K562 (cell line): Measurements from ENCODE around the gene ING1. TPM values are rescaled to one million over a fixed set of nuclear protein-coding genes. Genes with fewer than 3 reads are reported as not detected.

ENCODE experiments used
- ATAC-seq: fragments of 200-7000 bp; cut with Tn5 transposase; 3 replicates; pipeline ENCODE4 v1.9.1; 2020; ENCODE audit warnings: moderate library complexity
- BruUV-seq: library from RNA; stranded (reverse); fragments of 400-500 nt; replicated peaks from 2 replicates; lab custom pipeline; 2021; lab: Mats Ljungman, UMichigan
- CTCF ChIA-PET: fragments of 300-600 bp; formaldehyde crosslinking; extraction: SDS; loops from one replicate; lab custom pipeline; 2021; ENCODE audit warnings: low intra/inter-chr PET ratio; lab: Yijun Ruan, JAX
- POLR2A ChIA-PET: fragments of 300-600, 350-650 bp; sonication (Branson Sonifier 250); formaldehyde crosslinking; extraction: SDS; loops from one replicate; lab custom pipeline; 2021; ENCODE audit warnings: antibody characterized with exemption, inconsistent platforms; lab: Yijun Ruan, JAX
- DNase-seq, 4 experiments: peaks; one replicate each; pipeline versions ENCODE4 v3.0.0 to v3.0.0-alpha.2; 2011 to 2018; ENCODE audit warnings: low spot score in 3 of 4, mixed read lengths in 3 of 4; ENCODE audit errors: extremely low read depth in 1 of 4
- FAIRE-seq: peaks from 2 replicates; lab custom pipeline; 2011; peaks lifted over from hg19 to GRCh38; lab: Jason Lieb, UNC
- H2AFZ ChIP-seq: 2 replicates; pipeline ENCODE4 v1.6.0; 2011; ENCODE audit warnings: low read depth, low read length, control low read depth, inconsistent platforms
- H3K27ac ChIP-seq: fragments of 200-600 bp; 3 replicates; pipeline ENCODE4 v1.8.0; 2011; ENCODE audit warnings: low read depth, mild to moderate bottlenecking, control low read depth, inconsistent platforms, low read length, moderate library complexity, mixed read lengths; ENCODE audit errors: extremely low read depth
- H3K27me3 ChIP-seq, 2 experiments: fragments of 300-600 bp in 1 of 2; 2 replicates in 1 of 2; 3 replicates in 1 of 2; pipeline versions ENCODE4 v1.6.0 to v1.8.0; 2011; ENCODE audit warnings: inconsistent platforms in 2 of 2, low read length in 2 of 2, mild to moderate bottlenecking in 1 of 2, mixed read lengths in 1 of 2, moderate library complexity in 1 of 2; ENCODE audit not compliant: control insufficient read depth in 2 of 2, insufficient read depth in 2 of 2
- H3K36me3 ChIP-seq: fragments of 300-600 bp; 3 replicates; pipeline ENCODE4 v1.8.0; 2011; ENCODE audit warnings: mild to moderate bottlenecking, low read length, inconsistent platforms; ENCODE audit not compliant: control insufficient read depth, insufficient read depth
- H3K4me1 ChIP-seq, 2 experiments: fragments of 200-600 bp in 1 of 2; replicated peaks in 1 of 2; 2 replicates in 1 of 2; 3 replicates in 1 of 2; pipeline versions ENCODE4 v1.5.1 to v1.8.0; 2011; ENCODE audit warnings: inconsistent platforms in 2 of 2, low read length in 2 of 2, mild to moderate bottlenecking in 1 of 2, mixed read lengths in 1 of 2, moderate library complexity in 1 of 2; ENCODE audit not compliant: control insufficient read depth in 2 of 2, insufficient read depth in 2 of 2
- H3K4me2 ChIP-seq: 2 replicates; pipeline ENCODE4 v1.6.1; 2011; ENCODE audit warnings: low read length, control low read depth, inconsistent platforms, mixed read lengths; ENCODE audit not compliant: insufficient read depth
- H3K4me3 ChIP-seq: fragments of 200-600 bp; sonication (generic), shearing (Covaris generic); 2 replicates; pipeline ENCODE4 v1.5.1; 2016; ENCODE audit warnings: control low read depth, inconsistent platforms
- H3K79me2 ChIP-seq: fragments of 200-600 bp; 3 replicates; pipeline ENCODE4 v1.8.0; 2011; ENCODE audit warnings: low read length, inconsistent platforms; ENCODE audit not compliant: control insufficient read depth, insufficient read depth
- H3K9ac ChIP-seq, 2 experiments: 2 replicates each; pipeline versions ENCODE4 v1.6.0 to v1.6.1; 2011; ENCODE audit warnings: low read depth in 2 of 2, low read length in 2 of 2, control low read depth in 1 of 2, inconsistent platforms in 1 of 2, mild to moderate bottlenecking in 1 of 2, mixed read lengths in 1 of 2; ENCODE audit not compliant: insufficient read depth in 1 of 2
- H3K9me1 ChIP-seq: one replicate; pipeline ENCODE4 v1.6.0; 2011; ENCODE audit warnings: inconsistent platforms, mild to moderate bottlenecking, low read length, moderate library complexity; ENCODE audit not compliant: control insufficient read depth, insufficient read depth
- H3K9me3 ChIP-seq: replicated peaks from 2 replicates; pipeline ENCODE4 v1.5.1; 2011; ENCODE audit warnings: low read depth, low read length, inconsistent platforms; ENCODE audit not compliant: control insufficient read depth, insufficient read depth
- H4K20me1 ChIP-seq: replicated peaks from 2 replicates; pipeline ENCODE4 v1.6.1; 2011; ENCODE audit warnings: low read length, inconsistent platforms, mixed read lengths; ENCODE audit not compliant: control insufficient read depth, insufficient read depth
- CHD4 ChIP-seq: fragments of 200-600 bp; sonication (generic); IDR thresholded peaks from 3 replicates; pipeline ENCODE4 v1.6.1; 2012; ENCODE audit warnings: low read depth, mild to moderate bottlenecking, mixed read lengths, low read length, inconsistent platforms; ENCODE audit not compliant: insufficient read depth, insufficient replicate concordance, poor library complexity, severe bottlenecking
- HES1 ChIP-seq: fragments of 450-650 bp; IDR thresholded peaks from 2 replicates; pipeline ENCODE4 v1.6.1; 2016; ENCODE audit warnings: low read depth, mild to moderate bottlenecking, moderate library complexity
- HNRNPLL ChIP-seq: fragments of 200-400 bp; formaldehyde crosslinking; IDR thresholded peaks from 2 replicates; pipeline ENCODE4 v1.6.1; 2017; ENCODE audit warnings: low read length, low read depth, mild to moderate bottlenecking; ENCODE audit not compliant: poor library complexity, severe bottlenecking
- KDM5B ChIP-seq: fragments of 200-600 bp; sonication (generic); IDR thresholded peaks from 2 replicates; pipeline ENCODE4 v1.6.1; 2012; ENCODE audit warnings: low read depth, mild to moderate bottlenecking, moderate library complexity, low read length, control low read depth, inconsistent platforms; ENCODE audit not compliant: insufficient replicate concordance
- MAX ChIP-seq: sonication (generic); formaldehyde crosslinking; IDR thresholded peaks from 2 replicates; pipeline ENCODE4 v1.9.0; 2022; ENCODE audit warnings: mild to moderate bottlenecking, missing genetic modification reagents
- NCOA2 ChIP-seq, 2 experiments: fragments of 450-650 bp; IDR thresholded peaks; 2 replicates each; pipeline ENCODE4 v1.6.1; 2018; ENCODE audit warnings: mild to moderate bottlenecking in 2 of 2, moderate library complexity in 1 of 2; ENCODE audit not compliant: partially characterized antibody in 2 of 2
- NR2C2 ChIP-seq, 2 experiments: fragments of 200-800 bp in 1 of 2; sonication (Bioruptor generic) in 1 of 2; sonication (generic) in 1 of 2; formaldehyde crosslinking in 1 of 2; IDR thresholded peaks; 2 replicates each; pipeline versions ENCODE4 v1.6.1 to v1.8.0; 2016 to 2022; ENCODE audit warnings: mild to moderate bottlenecking in 1 of 2, missing compliant biosample characterization in 1 of 2, missing genetic modification characterization in 1 of 2, missing genetic modification reagents in 1 of 2
- PML ChIP-seq: IDR thresholded peaks from 2 replicates; pipeline ENCODE4 v1.6.1; 2012; ENCODE audit warnings: low read length, inconsistent platforms
- POLR2AphosphoS5 ChIP-seq: IDR thresholded peaks from 2 replicates; pipeline ENCODE4 v1.6.1; 2011; ENCODE audit warnings: mild to moderate bottlenecking, low read depth, low read length, moderate library complexity; ENCODE audit not compliant: control insufficient read depth, insufficient read depth
- SMAD2 ChIP-seq: fragments of 150-350 bp; IDR thresholded peaks from 2 replicates; pipeline ENCODE4 v1.6.1; 2014; ENCODE audit warnings: low read depth, mild to moderate bottlenecking, low read length
- SOX6 ChIP-seq: fragments of 450-650 bp; IDR thresholded peaks from 2 replicates; pipeline ENCODE4 v1.6.1; 2014; ENCODE audit warnings: mild to moderate bottlenecking
- SPI1 ChIP-seq: IDR thresholded peaks from 2 replicates; pipeline ENCODE4 v1.6.1; 2011; ENCODE audit warnings: low read depth, low read length, control low read depth, borderline replicate concordance
- TAF15 ChIP-seq: fragments of 200-400 bp; formaldehyde crosslinking; IDR thresholded peaks from 2 replicates; pipeline ENCODE4 v1.6.1; 2017; ENCODE audit warnings: mild to moderate bottlenecking, low read depth, low read length, moderate library complexity
- U2AF2 ChIP-seq: fragments of 200-400 bp; formaldehyde crosslinking; optimal IDR thresholded peaks from 2 replicates; pipeline ENCODE3; 2017; ENCODE audit warnings: low read depth, mild to moderate bottlenecking, low read length
- WGBS: fragments of 100-300 bp; shearing (Covaris generic); methylation state at CpG from one replicate; pipeline ENCODE4 v1.1.6; 2016; ENCODE audit warnings: low coverage, mixed read lengths; ENCODE audit not compliant: insufficient coverage; ENCODE audit errors: missing lambda C conversion rate; 5-methylcytosine and 5-hydroxymethylcytosine counted together
- in situ Hi-C: fragments of 300-500 bp; cut with MboI; formaldehyde crosslinking; loops from 4 replicates; pipeline ENCODE4 v1.15.0; 2018; ENCODE audit warnings: inconsistent platforms, mixed read lengths
- intact Hi-C: fragments of 100-400 bp; cut with micrococcal nuclease; formaldehyde crosslinking; loops from 2 replicates; pipeline ENCODE4 v1.14.2; 2022
- polyA plus RNA-seq, 8 experiments: library from polyadenylated mRNA; depleted of rRNA in 4 of 8; stranded (reverse) in 5 of 8; unstranded in 3 of 8; fragments of >200 nt; fragmentation: Nextera tagmentation in 2 of 8; fragmentation: Illumina TruSeq in 1 of 8; extraction: Ambion mirVana in 2 of 8; extraction: Trizol in 1 of 8; gene quantifications; 2 replicates each; pipeline versions ENCODE4 v1.2.1 to v1.2.3, GENCODE V29; 2011 to 2014; ENCODE audit warnings: inconsistent platforms in 1 of 8, missing spikeins in 1 of 8
- total RNA-seq, 7 experiments: library from RNA; depleted of rRNA in 6 of 7; stranded (reverse); fragments of >200 nt in 6 of 7; fragmentation: Illumina TruSeq in 2 of 7; extraction: Trizol in 2 of 7; gene quantifications; 2 replicates each; pipeline versions ENCODE4 v1.2.1 to v1.2.3, GENCODE V29; 2011 to 2021; ENCODE audit warnings: low replicate concordance in 1 of 7

ING1 gene
- total and polyA plus RNA-seq, 9 of the 15 experiments (the other 6 are each of a cell fraction or from before 2014, with no cell fraction given), result 1.0 to 20.1 (median 8.2) TPM

GRCh38 chr13:110726726-110727125 lies 13.2 kb downstream of the ING1 start:
- H3K4me2 ChIP-seq, result no peak overlapping the region
- DNase-seq, result no peak
- no peaks in the 10 kb centered on the region for H3K36me3 ChIP-seq
- H3K27me3 ChIP-seq, result no peaks in the 10 kb centered on the region
- no peaks in the 10 kb centered on the region; a peak in 2 of 5 replicates for H3K4me1 ChIP-seq
- no peak overlapping the region for H3K4me3 ChIP-seq
- no peaks in the 10 kb centered on the region for H3K9me1 ChIP-seq
- FAIRE-seq, result no peak
- POLR2A ChIA-PET, result no interaction called here
- intact Hi-C loops, result no loop called here
- CTCF ChIA-PET, result no interaction called here
- in situ Hi-C loops, result no loop called here
- no peak overlapping the region for H3K27ac ChIP-seq
- ATAC-seq, result peak; percentile 56; the same call in 2 of the 3 replicates
- no peaks in the 10 kb centered on the region for H3K79me2 ChIP-seq
- no peak overlapping the region for H3K9ac ChIP-seq
- H3K9me3 ChIP-seq, result no peaks in the 10 kb centered on the region
- BruUV-seq, result no TSS peak
- H2AFZ ChIP-seq, result no peak overlapping the region
- H4K20me1 ChIP-seq, result no peaks in the 10 kb centered on the region
- TF ChIP-seq HES1 (no peak), SPI1 (peak; percentile 65)
- TF ChIP-seq, all 486 proteins: peak for 1
- 44% methylated on average over 8 of the region's 9 CpGs for WGBS

- DNase-seq (no peak), ATAC-seq (no peak), FAIRE-seq (no peak)
- Histone ChIP-seq H2AFZ (no peak overlapping the region), H3K4me2 (no peak overlapping the region), H3K4me3 (no peak overlapping the region), H3K36me3 (no peaks in the 10 kb centered on the region), H3K27me3 (no peaks in the 10 kb centered on the region), H3K4me1 (no peaks in the 10 kb centered on the region; a peak in 2 of 5 replicates), H3K79me2 (no peaks in the 10 kb centered on the region), H3K9me1 (no peaks in the 10 kb centered on the region), H3K27ac (no peak overlapping the region), H4K20me1 (no peaks in the 10 kb centered on the region), H3K9me3 (no peaks in the 10 kb centered on the region), H3K9ac (no peak overlapping the region)
- CTCF ChIA-PET, result no interaction called here
- POLR2A ChIA-PET, result no interaction called here
- 34% methylated on average over 3 of the region's 3 CpGs for WGBS
- intact Hi-C loops, result no loop called here
- in situ Hi-C loops, result no loop called here
- no TSS peak for BruUV-seq
- TF ChIP-seq NR2C2 (CRISPR knock-in tag; IDR thresholded peaks at IDR 0.05), result no peak
- TF ChIP-seq NR2C2 (tag; IDR thresholded peaks at IDR 0.05), result no peak
- no peak for TF ChIP-seq SOX6
- TF ChIP-seq HNRNPLL, result no peak
- no peak for TF ChIP-seq MAX (CRISPR knock-in tag)
- no peak for TF ChIP-seq SMAD2
- TF ChIP-seq CHD4, result no peak
- no peak for TF ChIP-seq KDM5B
- TF ChIP-seq NCOA2 (IDR thresholded peaks at IDR 0.05; ENCODE audit: partially characterized antibody in 2 of 2), result no peak
- TF ChIP-seq U2AF2, result no peak
- no peak for TF ChIP-seq TAF15
- no peak for TF ChIP-seq PML
- TF ChIP-seq POLR2AphosphoS5, result no peak
Observed at GRCh38 chr13:110731072-110731471, 17.6 kb downstream of the ING1 start.
